ENCODE results near the gene ASRGL1.
"Not testable (repeated sequence)": the region's sequence is repeated elsewhere in the genome, so short reads cannot be mapped to it uniquely, and the experiment has no call there.

The ASRGL1 gene

DNA sequence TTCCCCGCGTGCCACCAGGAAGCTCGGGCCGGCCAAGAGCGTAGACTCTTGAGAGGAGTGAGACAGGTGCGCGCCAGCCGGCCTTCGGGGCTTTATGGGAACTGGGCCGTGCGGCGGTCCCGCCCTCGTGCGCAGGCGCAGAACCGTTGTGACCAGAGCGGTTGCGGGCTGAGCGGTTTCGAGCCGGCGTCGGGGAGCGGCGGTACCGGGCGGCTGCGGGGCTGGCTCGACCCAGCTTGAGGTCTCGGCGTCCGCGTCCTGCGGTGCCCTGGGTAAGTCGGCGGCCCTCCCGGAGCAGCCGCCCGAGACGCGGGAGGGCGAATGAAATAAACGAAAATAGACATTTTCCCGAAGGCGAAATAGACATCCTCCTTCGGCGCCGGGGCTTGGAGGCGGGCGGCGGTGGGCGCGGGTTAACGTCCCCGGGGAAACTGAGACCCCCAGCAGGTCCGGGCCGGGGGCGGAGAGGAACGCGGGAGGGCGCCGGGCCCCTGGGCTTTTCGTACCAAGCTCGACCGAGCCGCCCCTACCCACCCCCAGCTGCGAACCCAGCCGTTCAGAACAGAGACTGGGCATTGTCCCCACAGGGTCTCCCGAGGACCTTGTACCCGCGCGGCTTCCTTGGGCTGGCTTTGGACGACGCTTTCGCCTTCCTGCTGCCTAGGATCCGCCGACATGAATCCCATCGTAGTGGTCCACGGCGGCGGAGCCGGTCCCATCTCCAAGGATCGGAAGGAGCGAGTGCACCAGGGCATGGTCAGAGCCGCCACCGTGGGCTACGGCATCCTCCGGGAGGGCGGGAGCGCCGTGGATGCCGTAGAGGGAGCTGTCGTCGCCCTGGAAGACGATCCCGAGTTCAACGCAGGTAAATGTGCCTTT, at the start of gene ASRGL1:
Gene ASRGL1 (plus strand): TSS at position 146 of the 879 bp plus-strand sequence. CDS start 530 bp downstream, at position 676.
- in situ Hi-C loops (cut with MboI; ENCODE audit: low sequenced_read_pairs): no loop called here

DNA sequence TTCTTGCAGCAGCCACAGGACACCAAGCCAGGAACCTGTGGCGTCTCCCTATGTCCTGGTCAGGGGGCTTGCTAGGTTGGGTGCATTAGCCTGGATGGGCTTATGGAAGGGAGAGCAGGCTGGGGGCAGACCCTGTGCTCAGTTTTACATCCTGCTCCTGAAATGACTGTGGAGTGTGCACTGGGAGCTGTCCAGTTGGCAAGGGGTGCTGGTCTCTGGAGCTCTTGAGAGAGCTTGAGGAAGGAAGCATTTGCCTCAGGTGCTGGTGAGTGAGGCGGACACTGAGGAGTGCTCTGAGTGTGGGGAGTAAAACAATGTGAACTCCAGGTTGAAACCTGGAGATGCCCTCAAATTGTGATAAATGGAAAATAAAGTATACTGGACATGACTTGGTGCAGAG, 41.7 kb upstream of the ASRGL1 start:
- in situ Hi-C loops (cut with MboI; ENCODE audit: low sequenced_read_pairs): no loop called here

- in situ Hi-C loops (cut with MboI; ENCODE audit: low sequenced_read_pairs): no loop called here
Measured at GRCh38 chr11:62298975-62299374, 38.3 kb upstream of the ASRGL1 start, which contains the start of gene SCGB1D4. Gene SCGB1D4 (minus strand): TSS chr11:62299075. CDS start chr11:62299010, 65 bp downstream.

DNA sequence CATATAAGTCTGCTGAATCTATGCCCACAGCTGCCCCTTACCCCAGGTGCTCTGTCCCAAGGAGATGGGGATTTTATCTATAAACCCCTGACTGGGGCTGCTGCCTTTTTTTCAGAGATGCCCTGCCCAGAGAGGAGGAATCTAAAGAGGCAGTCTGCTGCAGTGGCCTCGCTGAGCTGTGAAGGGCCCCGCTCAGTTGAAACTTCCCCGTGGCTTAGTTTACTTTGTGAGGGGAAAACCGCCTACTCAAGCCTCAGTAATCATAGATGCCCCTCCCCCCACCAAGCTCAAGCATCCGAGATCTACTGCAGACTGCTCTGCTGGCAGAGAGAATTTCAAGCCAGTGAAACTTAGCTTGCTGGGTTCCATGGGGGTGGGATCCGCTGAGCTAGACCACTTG, 31.0 kb upstream of the ASRGL1 start:
- in situ Hi-C loops (cut with MboI; ENCODE audit: low sequenced_read_pairs): no loop called here

GRCh38 chr11:62307950-62308349, 29.3 kb upstream of the ASRGL1 start:
- in situ Hi-C loops (cut with MboI; ENCODE audit: low sequenced_read_pairs): no loop called here

DNA sequence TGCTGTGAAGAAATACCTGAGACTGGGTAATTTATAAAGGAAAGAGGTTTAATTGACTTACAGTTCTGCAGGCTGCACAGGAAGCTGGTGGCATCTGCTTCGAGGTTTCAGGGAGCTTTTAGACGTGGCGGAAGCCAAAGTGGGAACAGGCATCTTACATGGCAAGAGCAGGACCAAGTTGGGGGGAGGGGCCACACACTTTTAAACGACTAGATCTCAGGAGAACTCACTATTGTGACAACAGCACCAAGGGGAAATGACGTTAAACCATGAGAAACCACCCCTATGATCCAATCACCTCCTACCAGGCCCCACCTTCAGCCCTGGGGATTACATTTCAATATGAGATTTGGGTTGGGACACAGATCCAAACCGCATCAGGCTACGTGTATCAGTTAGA, 27.3 kb upstream of the ASRGL1 start:
- in situ Hi-C loops (cut with MboI; ENCODE audit: low sequenced_read_pairs): no loop called here

- in situ Hi-C loops (cut with MboI; ENCODE audit: low sequenced_read_pairs): no loop called here
Measured at GRCh38 chr11:62315431-62315830, 21.8 kb upstream of the ASRGL1 start.

DNA sequence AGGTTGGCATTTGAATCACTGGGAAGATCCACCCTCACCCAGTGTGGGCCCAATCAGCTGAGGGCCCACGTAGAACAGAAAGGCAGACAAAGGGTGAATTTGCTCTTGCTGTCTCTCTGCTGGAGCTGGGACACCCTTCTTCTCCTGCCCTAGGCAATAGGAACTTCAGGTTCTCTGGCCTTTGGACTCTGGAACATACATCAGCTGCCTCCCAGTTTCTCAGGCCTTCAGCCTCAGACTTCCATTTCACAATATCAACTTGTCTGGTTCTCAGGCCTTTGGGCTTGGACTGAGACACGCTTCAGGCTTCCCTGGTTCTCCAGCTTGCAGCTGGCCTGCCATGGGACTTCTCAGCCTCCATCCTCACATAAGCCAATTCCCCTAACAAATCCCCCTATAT, 14.7 kb upstream of the ASRGL1 start:
- in situ Hi-C loops (cut with MboI; ENCODE audit: low sequenced_read_pairs): no loop called here

DNA sequence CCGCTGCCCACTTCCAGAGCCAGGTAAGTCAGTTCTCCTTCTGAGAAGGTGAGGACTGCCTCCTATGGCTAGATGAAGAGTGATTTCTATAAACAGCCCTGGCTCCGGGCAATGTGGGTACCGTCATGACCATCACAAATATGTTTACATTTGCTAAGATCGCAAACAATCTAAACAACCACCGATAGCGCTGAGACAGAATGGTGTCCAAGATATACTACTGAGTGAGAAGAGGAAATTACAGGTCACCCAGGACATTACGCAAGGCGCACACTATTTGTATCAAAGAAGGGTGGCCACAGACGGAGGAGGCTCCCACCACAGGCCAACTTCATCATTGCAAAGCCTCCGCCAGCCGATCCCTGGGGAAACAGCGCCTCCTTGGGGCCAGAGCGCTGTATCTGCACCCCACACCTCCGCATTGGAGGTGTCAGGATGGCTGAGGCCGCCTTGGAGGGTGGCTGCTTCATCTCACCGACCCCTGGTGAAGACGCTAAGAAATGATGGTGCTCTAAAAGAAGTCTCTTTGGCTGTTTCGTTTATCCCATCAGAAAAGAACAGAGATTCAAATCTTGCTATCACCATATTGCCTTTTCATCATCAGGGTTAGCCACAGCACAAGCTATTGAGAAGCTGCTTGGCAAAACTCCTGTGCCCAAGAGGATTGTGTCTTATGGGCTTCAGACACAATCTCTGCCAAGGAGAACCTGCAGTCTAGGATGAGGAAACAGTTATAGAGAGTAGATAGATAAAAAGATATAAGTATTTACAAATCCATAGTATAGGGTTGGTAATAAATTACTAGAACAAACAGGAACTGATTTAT, 12.3 kb upstream of the ASRGL1 start:
- in situ Hi-C loops (cut with MboI; ENCODE audit: low sequenced_read_pairs): no loop called here

DNA sequence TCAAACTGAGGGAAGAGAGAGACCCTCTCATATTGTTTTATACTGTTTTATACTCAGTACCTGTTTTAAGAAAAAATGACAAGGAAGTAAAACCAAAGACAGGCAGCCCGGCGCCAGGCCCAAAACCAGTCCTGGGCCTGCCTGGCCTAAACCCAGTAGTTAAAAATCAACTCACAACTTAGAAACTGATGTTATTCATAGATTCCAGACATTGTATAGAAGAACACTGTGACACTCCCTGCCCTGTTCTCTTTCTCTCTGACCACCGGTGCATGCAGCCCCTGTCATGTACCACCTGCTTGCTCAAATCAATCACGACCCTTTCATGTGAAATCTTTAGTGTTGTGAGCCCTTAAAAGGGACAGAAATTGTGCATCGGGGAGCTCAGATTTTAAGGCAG, 11.5 kb upstream of the ASRGL1 start:
- in situ Hi-C loops (cut with MboI; ENCODE audit: low sequenced_read_pairs): not testable (repeated sequence)

DNA sequence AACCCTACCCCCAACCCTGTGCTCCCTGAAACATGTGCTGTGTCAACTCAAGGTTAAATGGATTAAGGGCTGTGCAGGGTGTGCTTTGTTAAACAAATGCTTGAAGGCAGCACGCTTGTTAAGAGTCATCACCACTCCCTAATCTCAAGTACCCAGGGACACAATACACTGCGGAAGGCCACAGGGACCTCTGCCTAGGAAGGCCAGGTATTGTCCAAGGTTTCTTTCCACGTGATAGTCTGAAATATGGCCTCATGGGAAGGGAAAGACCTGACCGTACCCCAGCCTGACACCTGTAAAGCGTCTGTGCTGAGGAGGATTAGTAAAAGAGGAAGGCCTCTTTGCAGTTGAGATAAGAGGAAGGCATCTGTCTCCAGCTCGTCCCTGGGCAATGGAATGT, 10.5 kb upstream of the ASRGL1 start:
- in situ Hi-C loops (cut with MboI; ENCODE audit: low sequenced_read_pairs): not testable (repeated sequence)

DNA sequence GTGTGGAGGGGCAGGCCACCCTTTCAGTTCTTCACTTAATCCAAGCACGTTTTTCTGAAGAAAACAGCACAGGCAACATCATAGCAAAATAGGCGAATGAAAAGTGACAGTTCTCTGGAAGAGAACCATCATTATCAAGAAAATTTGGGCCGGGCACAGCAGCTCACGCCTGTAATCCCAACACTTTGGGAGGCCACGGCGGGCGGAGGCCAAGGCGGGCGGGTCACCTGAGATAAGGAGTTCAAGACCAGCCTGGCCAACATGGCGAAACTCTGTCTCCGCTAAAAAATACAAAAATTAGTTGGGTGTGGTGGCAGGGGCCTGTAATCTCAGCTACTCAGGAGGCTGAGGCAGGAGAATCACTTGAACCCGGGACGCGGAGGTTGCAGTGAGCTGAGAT, 9.7 kb upstream of the ASRGL1 start:
- in situ Hi-C loops (cut with MboI; ENCODE audit: low sequenced_read_pairs): not testable (repeated sequence)

DNA sequence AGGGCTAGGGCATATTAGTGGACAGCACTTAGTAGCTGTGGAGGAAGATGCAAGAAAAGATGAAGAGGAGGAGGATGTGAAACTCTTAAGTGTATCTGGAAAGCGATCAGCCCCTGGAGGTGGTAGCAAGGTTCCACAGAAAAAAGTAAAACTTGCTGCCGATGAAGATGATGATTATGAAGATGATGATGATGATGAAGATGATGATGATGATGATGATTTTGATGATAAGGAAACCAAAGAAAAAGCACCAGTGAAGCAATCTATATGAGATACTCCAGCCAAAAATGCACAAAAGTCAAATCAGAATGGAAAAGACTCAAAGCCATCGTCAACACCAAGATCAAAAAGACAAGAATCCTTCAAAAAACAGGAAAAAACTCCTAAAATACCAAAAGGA, 6.0 kb upstream of the ASRGL1 start:
- in situ Hi-C loops (cut with MboI; ENCODE audit: low sequenced_read_pairs): not testable (repeated sequence)

- in situ Hi-C loops (cut with MboI; ENCODE audit: low sequenced_read_pairs): no loop called here
Measured at GRCh38 chr11:62333768-62334167, 3.5 kb upstream of the ASRGL1 start.

DNA sequence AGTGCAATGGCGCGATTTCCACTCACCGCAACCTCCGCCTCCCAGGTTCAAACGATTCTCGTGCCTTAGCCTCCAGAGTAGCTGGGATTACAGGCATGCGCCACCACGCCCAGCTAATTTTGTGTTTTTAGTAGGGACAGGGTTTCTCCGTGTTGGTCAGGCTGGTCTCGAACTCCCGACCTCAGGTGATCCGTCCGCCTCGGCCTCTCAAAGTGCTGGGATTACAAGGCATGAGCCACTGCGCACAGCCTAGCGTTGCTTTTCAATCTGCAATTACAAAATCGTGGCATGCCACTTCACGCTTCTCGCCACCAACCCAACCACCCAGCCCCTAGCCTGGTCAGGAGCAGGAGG, 322 bp upstream of the ASRGL1 start:
- in situ Hi-C loops (cut with MboI; ENCODE audit: low sequenced_read_pairs): not testable (repeated sequence)

DNA sequence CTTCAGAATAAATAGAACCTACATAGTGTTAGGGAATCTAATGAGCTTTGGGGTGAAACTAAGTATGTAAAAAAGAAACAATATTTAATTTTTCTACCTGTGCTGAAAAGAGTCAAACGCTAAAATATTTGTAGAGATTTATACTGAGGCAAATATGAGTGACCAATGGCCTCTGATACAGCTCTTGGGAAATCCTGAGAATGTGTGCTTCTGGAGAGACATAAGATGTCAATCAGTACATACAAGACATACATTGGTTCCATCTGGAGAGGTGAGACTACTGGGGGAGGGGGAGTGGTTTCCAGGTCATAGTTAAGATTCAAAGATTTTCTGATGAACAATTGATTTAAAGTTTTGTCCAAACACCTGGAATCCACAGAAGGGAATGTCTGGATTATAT, 970 bp downstream of the ASRGL1 start:
- in situ Hi-C loops (cut with MboI; ENCODE audit: low sequenced_read_pairs): no loop called here

GRCh38 chr11:62340269-62340901, 3.1 kb downstream of the ASRGL1 start:
- in situ Hi-C loops (cut with MboI; ENCODE audit: low sequenced_read_pairs): no loop called here

DNA sequence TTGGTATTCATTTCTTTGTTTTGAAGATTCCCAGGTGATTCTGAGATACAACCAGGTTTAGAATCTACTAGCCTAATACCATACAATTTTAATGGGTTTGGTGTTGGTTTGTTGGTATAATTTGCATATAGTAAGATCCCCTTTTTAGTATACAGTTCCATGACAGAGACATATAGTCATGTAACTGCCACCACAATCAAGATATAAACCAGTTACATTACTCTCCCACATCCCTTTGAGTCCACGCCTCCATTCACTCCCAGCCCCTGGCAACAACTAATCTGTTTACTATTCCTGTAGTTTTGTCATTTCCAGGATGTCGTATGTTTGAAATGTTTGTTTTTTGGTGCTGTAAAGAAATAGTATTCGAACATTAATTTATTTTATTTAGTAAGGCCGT, 4.3 kb downstream of the ASRGL1 start:
- in situ Hi-C loops (cut with MboI; ENCODE audit: low sequenced_read_pairs): no loop called here

GRCh38 chr11:62343646-62344190, 6.5 kb downstream of the ASRGL1 start:
- in situ Hi-C loops (cut with MboI; ENCODE audit: low sequenced_read_pairs): not testable (repeated sequence)

GRCh38 chr11:62344210-62344609, 7.0 kb downstream of the ASRGL1 start:
- in situ Hi-C loops (cut with MboI; ENCODE audit: low sequenced_read_pairs): no loop called here

DNA sequence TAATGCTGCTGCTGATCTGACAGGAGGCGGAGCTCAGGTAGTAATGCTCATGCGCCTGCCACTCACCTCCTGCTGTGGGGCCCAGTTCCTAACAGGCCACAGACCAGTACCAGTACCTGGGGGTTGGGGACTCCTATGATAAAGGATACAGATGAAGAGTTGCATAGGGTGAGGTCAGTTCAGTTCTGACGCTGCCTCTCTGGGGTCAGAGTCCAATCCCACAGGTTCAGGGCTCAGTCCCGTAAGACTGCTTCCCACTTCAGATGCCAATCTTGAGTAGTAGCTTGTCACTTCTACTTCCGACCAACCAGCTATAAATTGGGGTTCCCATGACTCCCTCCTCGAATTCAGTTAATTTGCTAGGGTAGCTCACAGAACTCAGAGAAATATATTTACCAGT, 8.6 kb downstream of the ASRGL1 start:
- in situ Hi-C loops (cut with MboI; ENCODE audit: low sequenced_read_pairs): no loop called here

All from HL-60/S4 treated with phorbol 12-myristate 13-acetate at 8.2 ng/mL for 4 days and 3 days (cell line).